HCT116 (cell line): ENCODE measurements around the gene RAET1E.

Source experiments
- CTCF ChIP-seq, 3 experiments: fragments of 200-600 bp in 1 of 3; sonication (generic) in 1 of 3; IDR thresholded peaks in 2 of 3; conservative IDR thresholded peaks in 1 of 3; 2 replicates each; pipeline ENCODE4 v1.5.1; 2012 to 2017; ENCODE audit warnings: low read depth in 2 of 3, low read length in 2 of 3, antibody characterized with exemption in 1 of 3, borderline replicate concordance in 1 of 3, control low read depth in 1 of 3, mild to moderate bottlenecking in 1 of 3, mixed read lengths in 1 of 3, mixed run types in 1 of 3, moderate library complexity in 1 of 3; ENCODE audit not compliant: insufficient read depth in 1 of 3
- EGR1 ChIP-seq: IDR thresholded peaks from 2 replicates; pipeline ENCODE4 v1.6.1; 2012; ENCODE audit warnings: low read depth
- JUND ChIP-seq: IDR thresholded peaks from 2 replicates; pipeline ENCODE4 v1.6.1; 2012
- POLR2A ChIP-seq: IDR thresholded peaks from 2 replicates; pipeline ENCODE4 v1.7.0; 2011; ENCODE audit warnings: borderline replicate concordance; ENCODE audit not compliant: insufficient read depth, insufficient read length; ENCODE audit errors: extremely low read depth
- POLR2AphosphoS5 ChIP-seq: IDR thresholded peaks from 2 replicates; pipeline ENCODE4 v1.6.1; 2011; ENCODE audit warnings: mild to moderate bottlenecking, low read depth, low read length, moderate library complexity
- REST ChIP-seq: IDR thresholded peaks from 2 replicates; pipeline ENCODE4 v1.6.1; 2012; ENCODE audit warnings: low read depth
- SIN3A ChIP-seq: IDR thresholded peaks from 2 replicates; pipeline ENCODE4 v1.6.1; 2012; ENCODE audit warnings: low read depth
- TCF7L2 ChIP-seq: IDR thresholded peaks from 2 replicates; pipeline ENCODE4 v1.7.0; 2011; ENCODE audit warnings: borderline replicate concordance, inconsistent platforms; ENCODE audit not compliant: insufficient read depth, insufficient read length; ENCODE audit errors: extremely low read depth

GRCh38 chr6:149897855-149898744 is at the start of gene RAET1E:
- no peak for TF ChIP-seq SIN3A
- no peak for TF ChIP-seq POLR2A
- no peak for TF ChIP-seq JUND
- TF ChIP-seq CTCF (IDR thresholded peaks at IDR 0.05 in 2 of 3, conservative IDR thresholded peaks at IDR 0.05 in 1 of 3; ENCODE audit: borderline replicate concordance in 1 of 3, insufficient read depth in 1 of 3, low read depth in 2 of 3, low read length in 2 of 3) = peak; percentile 21 to 34 (median 24); a peak in 3 of 6 replicates
- no peak for TF ChIP-seq EGR1
- TF ChIP-seq REST = no peak
- no peak for TF ChIP-seq POLR2AphosphoS5
- TF ChIP-seq TCF7L2 = no peak
